HepG2 (cell line): ENCODE results near the gene MYADML2. TPM values are rescaled to one million over a fixed set of nuclear protein-coding genes. Genes with fewer than 3 reads are reported as not detected.
A peak's percentile ranks its signal among the peaks of the same experiment; 100 is the strongest.

ENCODE experiments used
- AGO1 ChIP-seq: fragments of 200-400 bp; formaldehyde crosslinking; IDR thresholded peaks from 2 replicates; pipeline ENCODE4 v1.6.1; 2017; ENCODE audit warnings: mild to moderate bottlenecking, low read depth, low read length, moderate library complexity; ENCODE audit not compliant: poor library complexity, severe bottlenecking
- ARNT2 ChIP-seq: sonication (generic); formaldehyde crosslinking; IDR thresholded peaks from 2 replicates; pipeline ENCODE4 v1.8.0; 2022; ENCODE audit warnings: mild to moderate bottlenecking, low read depth, missing genetic modification reagents, moderate library complexity
- CREBL2 ChIP-seq: sonication (generic); formaldehyde crosslinking; IDR thresholded peaks from 2 replicates; pipeline ENCODE4 v1.8.1; 2023; ENCODE audit warnings: missing genetic modification reagents, mild to moderate bottlenecking, borderline replicate concordance
- HCFC1 ChIP-seq: fragments of 150-350 bp; IDR thresholded peaks from 2 replicates; pipeline ENCODE4 v1.6.1; 2014; ENCODE audit warnings: low read depth, low read length
- KAT8 ChIP-seq: IDR thresholded peaks from 2 replicates; pipeline ENCODE4 v1.6.1; 2016; ENCODE audit warnings: missing genetic modification reagents, missing compliant biosample characterization
- SKIL ChIP-seq: sonication (generic); formaldehyde crosslinking; IDR thresholded peaks from 2 replicates; pipeline ENCODE4 v1.8.0; 2022; ENCODE audit warnings: missing genetic modification reagents, mild to moderate bottlenecking, moderate library complexity, borderline replicate concordance
- SMAD1 ChIP-seq: sonication (generic); formaldehyde crosslinking; IDR thresholded peaks from 2 replicates; pipeline ENCODE4 v1.4.0; 2020; ENCODE audit warnings: missing genetic modification reagents, low read depth, mild to moderate bottlenecking, borderline replicate concordance
- SMAD9 ChIP-seq: sonication (generic); formaldehyde crosslinking; IDR thresholded peaks from 2 replicates; pipeline ENCODE4 v1.5.1; 2020; ENCODE audit warnings: mild to moderate bottlenecking, missing genetic modification reagents
- SNRNP70 ChIP-seq: fragments of 200-400 bp; formaldehyde crosslinking; IDR thresholded peaks from 2 replicates; pipeline ENCODE4 v1.6.1; 2017; ENCODE audit warnings: mild to moderate bottlenecking, low read depth, low read length, moderate library complexity
- THAP9 ChIP-seq: sonication (generic); formaldehyde crosslinking; IDR thresholded peaks from 2 replicates; pipeline ENCODE4; 2020; ENCODE audit warnings: missing genetic modification reagents, mild to moderate bottlenecking, borderline replicate concordance
- THYN1 ChIP-seq: sonication (generic); formaldehyde crosslinking; IDR thresholded peaks from 2 replicates; pipeline ENCODE4 v1.8.1; 2023; ENCODE audit warnings: low read depth, mild to moderate bottlenecking, moderate library complexity, missing genetic modification reagents, borderline replicate concordance
- ZBTB4 ChIP-seq: sonication (generic); formaldehyde crosslinking; IDR thresholded peaks from 2 replicates; pipeline ENCODE4 v1.4.0; 2020; ENCODE audit warnings: missing genetic modification reagents, mild to moderate bottlenecking, borderline replicate concordance
- ZFP36 ChIP-seq: fragments of 150-350 bp; IDR thresholded peaks from 2 replicates; pipeline ENCODE4 v1.6.1; 2018; ENCODE audit warnings: borderline replicate concordance, low read length, low read depth; ENCODE audit not compliant: partially characterized antibody
- ZNF121 ChIP-seq: sonication (generic); formaldehyde crosslinking; IDR thresholded peaks from 2 replicates; pipeline ENCODE4 v1.5.0; 2020; ENCODE audit warnings: mild to moderate bottlenecking, missing genetic modification reagents
- ZNF263 ChIP-seq: sonication (generic); formaldehyde crosslinking; IDR thresholded peaks from 2 replicates; pipeline ENCODE4 v1.4.0; 2020; ENCODE audit warnings: missing genetic modification reagents
- ZNF274 ChIP-seq: sonication (generic); formaldehyde crosslinking; IDR thresholded peaks from 2 replicates; pipeline ENCODE4 v1.5.1; 2020; ENCODE audit warnings: mild to moderate bottlenecking, missing genetic modification reagents
- ZNF724P ChIP-seq: sonication (generic); formaldehyde crosslinking; IDR thresholded peaks from 2 replicates; pipeline ENCODE4 v1.8.0; 2022; ENCODE audit warnings: missing genetic modification reagents, borderline replicate concordance
- ZSCAN20 ChIP-seq: sonication (generic); formaldehyde crosslinking; IDR thresholded peaks from 2 replicates; pipeline ENCODE4 v1.4.0; 2020; ENCODE audit warnings: missing genetic modification reagents, mild to moderate bottlenecking, borderline replicate concordance
- ZSCAN30 ChIP-seq: sonication (generic); formaldehyde crosslinking; IDR thresholded peaks from 2 replicates; pipeline ENCODE4 v1.5.0; 2020; ENCODE audit warnings: mild to moderate bottlenecking, missing genetic modification reagents
- ZSCAN9 ChIP-seq: IDR thresholded peaks from 2 replicates; pipeline ENCODE4 v1.6.1; 2016; ENCODE audit warnings: borderline replicate concordance
- polyA plus RNA-seq, 8 experiments: library from polyadenylated mRNA; depleted of rRNA in 3 of 8; stranded (reverse) in 7 of 8; unstranded in 1 of 8; fragments of >200 nt; fragmentation: Illumina TruSeq in 4 of 8; extraction: Trizol in 4 of 8; gene quantifications; 2 replicates each; pipeline versions ENCODE4 v1.2.1 to v1.2.3, GENCODE V29; 2011 to 2016; ENCODE audit warnings: low read depth in 4 of 8, missing spikeins in 1 of 8, mixed read lengths in 1 of 8; ENCODE audit not compliant: insufficient read depth in 1 of 8
- total RNA-seq, 5 experiments: library from RNA; depleted of rRNA; stranded (reverse); fragments of >200 nt; fragmentation: Illumina TruSeq; extraction: Trizol; gene quantifications; 2 replicates each; pipeline ENCODE4 v1.2.3, GENCODE V29; 2016; ENCODE audit warnings: low read depth in 1 of 5

The MYADML2 gene
- total and polyA plus RNA-seq, 2 of the 13 experiments (the other 11 are each of a cell fraction or from before 2014, with no cell fraction given), result not detected

GRCh38 chr17:81995463-81996231 is 48.6 kb upstream of the MYADML2 start (continued):
- no peak for TF ChIP-seq THYN1 (CRISPR knock-in tag)
- TF ChIP-seq SKIL (CRISPR knock-in tag), result no peak; the same call in 1 of the 2 replicates
- TF ChIP-seq SMAD1 (CRISPR knock-in tag), result peak; percentile 86; the same call in 1 of the 2 replicates
- peak; percentile 50 for TF ChIP-seq AGO1
- TF ChIP-seq ZNF274 (CRISPR knock-in tag), result peak; percentile 87; the same call in 1 of the 2 replicates
- TF ChIP-seq CREBL2, result peak; percentile 84; the same call in 1 of the 2 replicates
- no peak for TF ChIP-seq ZFP36
- TF ChIP-seq ZSCAN30 (CRISPR knock-in tag), result no peak; the same call in 1 of the 2 replicates
- 0 out of 2 replicates have a peak, but pooled peaks have one; percentile 94 for TF ChIP-seq SMAD9 (CRISPR knock-in tag)
- TF ChIP-seq HCFC1, result no peak
- peak; percentile 74 for TF ChIP-seq ARNT2 (CRISPR knock-in tag)
- peak; percentile 69 for TF ChIP-seq ZNF263 (CRISPR knock-in tag)
- no peak for TF ChIP-seq ZSCAN20 (CRISPR knock-in tag)
- TF ChIP-seq ZBTB4 (CRISPR knock-in tag), result 0 out of 2 replicates have a peak, but pooled peaks have one; percentile 54
- peak; percentile 66 for TF ChIP-seq KAT8
- TF ChIP-seq ZSCAN9 (CRISPR knock-in tag), result peak; percentile 59; the same call in 1 of the 2 replicates
- TF ChIP-seq SNRNP70, result no peak
- TF ChIP-seq ZNF121 (CRISPR knock-in tag), result peak; percentile 30; the same call in 1 of the 2 replicates
- TF ChIP-seq ZNF724P, result peak; percentile 59; the same call in 1 of the 2 replicates
- TF ChIP-seq THAP9 (CRISPR knock-in tag), result peak; percentile 78
